GM19328 (cell line): ENCODE data around the gene LARP4B.

ENCODE experiments used
- ATAC-seq: cut with Tn5 transposase; IDR thresholded peaks from one replicate; pipeline ENCODE4 v1.9.1; 2021; ENCODE audit warnings: mild to moderate bottlenecking, moderate library complexity; ENCODE audit not compliant: unreplicated experiment

LARP4B gene

DNA sequence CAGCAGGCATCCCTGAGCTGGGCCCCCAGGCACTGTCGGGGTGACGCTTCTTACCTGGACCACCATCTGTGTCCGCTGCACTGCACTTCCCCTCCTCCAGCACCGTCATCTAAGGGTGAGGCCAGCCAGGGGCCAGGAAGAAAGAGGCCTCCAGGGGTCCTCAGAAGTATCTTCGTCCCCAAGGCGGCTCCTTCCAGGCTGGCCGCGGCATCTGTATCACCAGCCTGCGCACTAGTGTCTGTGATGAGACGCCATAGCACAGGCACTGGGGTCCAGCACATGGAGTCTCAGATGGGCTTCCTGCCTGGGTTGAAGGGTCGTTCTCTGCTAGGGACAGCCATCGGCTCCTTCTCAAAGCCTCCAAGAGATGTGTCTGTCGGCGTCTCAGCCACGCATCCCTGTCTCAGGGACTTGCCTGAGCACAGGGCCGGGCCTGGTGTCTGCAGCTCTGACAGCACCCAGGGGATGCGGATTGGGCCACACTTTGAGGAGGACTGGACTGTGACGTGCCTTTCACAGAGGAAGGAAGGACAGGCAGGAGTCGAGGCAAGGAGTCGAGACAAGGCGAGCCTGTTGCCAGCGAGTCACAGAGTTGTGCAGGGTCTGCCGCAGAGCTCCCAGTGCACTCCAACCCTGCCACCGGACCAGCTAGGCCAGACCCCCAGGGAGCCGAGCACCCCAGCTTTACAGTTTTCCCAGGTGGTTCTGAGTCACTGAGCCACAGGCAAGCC, 140.5 kb downstream of the LARP4B start:
- ATAC-seq, result no peak

DNA sequence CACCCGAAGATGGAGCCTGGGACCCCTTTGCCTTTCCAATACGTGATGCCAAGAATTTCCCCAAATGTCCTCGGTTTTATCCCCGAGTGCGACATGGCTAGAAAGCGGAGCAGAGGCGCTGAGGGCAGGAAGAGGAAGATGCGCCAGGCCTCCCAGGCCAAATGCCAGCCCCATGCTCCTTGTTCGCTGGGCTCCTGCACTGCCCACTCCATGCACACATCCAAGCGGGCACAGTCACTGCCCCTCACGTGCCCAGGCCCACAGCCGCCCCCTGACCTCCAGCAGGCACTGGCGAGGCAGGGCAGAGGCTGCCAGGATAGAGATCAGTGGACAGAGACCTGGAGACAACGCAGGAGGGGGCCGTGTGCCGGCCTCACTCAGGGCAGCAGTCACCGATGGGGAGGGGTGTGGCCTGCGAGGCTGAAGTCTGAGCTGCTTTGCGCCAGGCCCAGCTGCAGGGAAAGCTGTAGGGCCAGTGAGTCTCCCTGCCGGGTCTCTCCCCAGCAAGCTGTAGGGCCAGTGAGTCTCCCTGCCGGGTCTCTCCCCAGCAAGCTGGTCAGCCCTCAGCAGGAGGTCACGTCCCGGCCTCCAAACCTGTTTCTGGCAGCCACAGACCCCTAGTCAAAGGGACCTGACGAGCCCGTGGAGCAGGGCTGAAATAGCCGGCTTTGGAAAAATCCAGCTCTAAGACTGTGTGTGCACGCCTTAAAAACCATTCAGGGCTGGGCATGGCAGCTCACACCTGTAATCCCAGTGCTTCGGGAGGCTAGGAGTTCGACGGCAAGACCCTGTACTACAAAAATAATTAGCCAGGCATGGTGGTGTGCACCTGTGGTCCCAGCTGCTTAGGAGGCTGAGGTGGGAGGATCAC, 141.4 kb downstream of the LARP4B start:
- ATAC-seq, result no peak

DNA sequence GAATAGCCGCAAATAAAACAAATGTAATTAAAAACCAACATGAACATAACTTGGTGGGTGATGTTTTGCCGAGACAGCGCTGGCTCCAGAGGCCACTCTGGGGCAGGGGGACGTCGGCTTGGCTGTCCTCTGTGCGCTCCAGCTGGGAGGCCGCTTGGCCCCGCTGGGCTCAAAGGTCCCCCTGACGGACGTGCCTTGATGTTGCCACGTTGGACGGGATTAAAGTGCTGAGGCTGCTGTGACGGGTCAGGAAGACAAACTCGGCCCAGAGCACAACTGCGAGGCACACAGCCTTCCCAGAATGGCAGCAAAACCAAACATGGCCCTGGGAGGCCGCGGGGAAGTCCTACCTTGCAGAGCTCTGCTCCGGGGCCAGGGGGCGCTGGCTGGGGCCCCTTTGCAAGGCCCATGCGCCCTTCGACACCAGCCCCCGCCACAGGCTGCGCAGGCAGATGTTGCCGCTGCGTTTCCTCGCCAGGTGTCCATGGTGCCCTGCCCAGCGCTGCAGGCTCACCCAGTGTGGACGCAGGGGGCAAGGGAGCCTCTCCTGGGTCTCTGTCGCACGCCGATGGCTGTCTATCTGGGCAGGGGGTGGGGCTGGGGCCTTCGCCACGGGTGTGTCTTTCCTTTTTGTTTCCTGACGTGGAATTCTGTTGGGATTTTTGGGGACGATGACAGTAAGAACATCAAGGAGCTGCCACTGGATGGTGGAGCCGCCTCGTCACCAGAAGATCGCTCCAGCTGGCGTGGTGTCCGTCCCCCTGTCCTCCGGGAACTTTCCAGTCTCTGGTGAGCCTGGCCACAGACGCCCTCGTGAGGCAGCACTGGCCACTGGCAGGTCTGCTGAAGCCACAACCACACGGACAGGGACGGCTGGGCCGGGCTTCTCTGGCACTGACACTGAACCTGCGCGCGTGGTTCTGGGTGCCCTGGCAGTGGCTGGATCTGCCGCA, 142.4 kb downstream of the LARP4B start:
- no peak for ATAC-seq

DNA sequence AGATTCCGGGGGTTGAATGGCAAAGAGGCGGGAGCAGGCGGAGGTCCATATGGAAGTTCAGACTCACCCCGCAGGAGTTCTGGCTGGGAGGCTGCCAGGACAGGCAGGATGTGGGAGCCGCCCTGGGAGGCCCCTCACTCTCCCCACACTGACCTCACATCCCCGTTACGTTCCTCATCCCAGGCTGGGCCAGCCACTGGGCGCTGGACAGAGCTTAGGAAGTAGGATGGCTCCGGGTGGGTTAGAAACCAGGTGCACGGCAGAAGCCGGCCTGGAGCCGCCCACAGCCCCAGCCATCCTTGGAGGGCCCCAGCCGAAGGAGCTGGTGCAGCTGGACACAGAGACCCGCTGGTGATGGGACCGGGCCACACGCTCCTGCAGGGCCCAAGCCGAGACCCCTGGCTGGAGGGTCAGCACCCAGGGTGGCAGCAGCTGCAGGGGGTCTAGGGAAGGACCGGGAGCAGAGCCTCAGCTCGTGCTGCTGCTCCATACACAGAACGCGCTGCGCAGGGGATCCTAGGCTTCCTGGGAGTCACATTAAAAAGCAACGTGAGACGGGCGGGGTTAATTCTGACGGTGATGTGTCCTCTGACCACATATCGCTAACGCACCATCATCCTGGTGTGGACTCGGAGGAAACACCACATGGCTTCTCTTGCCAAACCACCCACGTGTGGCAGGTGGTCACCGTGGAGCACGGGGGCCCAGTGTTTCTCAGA, 143.4 kb downstream of the LARP4B start:
- no peak for ATAC-seq

DNA sequence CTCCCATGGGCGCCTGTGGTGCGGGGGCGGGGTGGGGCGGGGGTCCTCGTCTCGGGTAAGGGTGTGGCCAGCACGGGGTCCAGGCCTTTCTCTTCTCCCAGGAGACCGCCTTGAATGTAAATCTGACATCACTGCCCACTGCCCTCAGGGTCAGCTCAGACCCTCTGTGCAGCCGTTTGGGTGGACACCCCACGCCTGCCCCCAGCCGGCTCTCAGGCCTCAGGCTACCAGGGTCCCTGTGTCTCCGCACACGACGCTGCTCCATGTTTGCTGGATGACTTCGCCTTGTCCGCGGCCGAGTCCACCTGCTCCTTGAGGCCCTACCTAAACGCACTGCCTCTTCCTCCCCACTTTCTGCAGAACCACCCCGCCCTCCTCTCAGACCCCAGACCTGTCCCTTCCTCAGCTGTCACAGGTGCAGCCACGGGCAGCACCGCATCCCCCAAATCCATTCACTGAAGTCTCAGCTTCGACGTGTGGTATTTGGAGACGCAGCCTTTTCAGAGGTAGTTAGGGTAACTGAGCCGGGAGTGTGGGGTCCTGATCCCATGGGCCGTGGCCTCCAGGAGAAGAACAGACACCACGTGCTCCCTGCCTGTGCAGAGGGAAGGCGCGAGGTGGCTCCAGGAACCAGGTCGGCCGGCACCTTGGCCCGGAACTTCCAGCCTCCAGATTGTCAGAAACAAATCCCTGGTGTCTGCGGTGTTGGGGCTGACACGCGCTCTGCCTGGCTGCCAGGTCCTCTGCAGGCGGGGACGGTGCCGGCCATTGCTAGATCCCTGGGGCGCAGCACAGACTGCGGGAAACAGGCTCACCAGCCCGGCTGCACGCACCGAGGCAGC, 144.7 kb downstream of the LARP4B start:
- ATAC-seq, result no peak

DNA sequence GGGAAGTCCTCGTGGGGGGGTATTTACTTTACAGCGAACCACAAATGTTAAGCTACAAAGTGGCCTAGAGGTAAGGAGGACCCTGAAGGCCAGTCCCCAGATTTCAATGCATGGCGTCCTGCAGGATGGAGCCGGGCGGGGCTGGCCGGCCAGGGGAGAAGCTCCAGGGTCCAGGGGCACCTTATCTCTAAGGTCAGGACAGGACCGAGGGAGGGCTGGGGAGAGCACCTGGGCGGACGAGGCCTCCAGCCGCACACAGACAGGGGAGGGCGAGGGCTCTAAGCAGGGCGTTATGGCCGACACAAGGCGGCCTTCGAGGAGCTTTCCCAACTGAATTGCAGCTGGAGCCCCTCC, 145.7 kb downstream of the LARP4B start:
- no peak for ATAC-seq

DNA sequence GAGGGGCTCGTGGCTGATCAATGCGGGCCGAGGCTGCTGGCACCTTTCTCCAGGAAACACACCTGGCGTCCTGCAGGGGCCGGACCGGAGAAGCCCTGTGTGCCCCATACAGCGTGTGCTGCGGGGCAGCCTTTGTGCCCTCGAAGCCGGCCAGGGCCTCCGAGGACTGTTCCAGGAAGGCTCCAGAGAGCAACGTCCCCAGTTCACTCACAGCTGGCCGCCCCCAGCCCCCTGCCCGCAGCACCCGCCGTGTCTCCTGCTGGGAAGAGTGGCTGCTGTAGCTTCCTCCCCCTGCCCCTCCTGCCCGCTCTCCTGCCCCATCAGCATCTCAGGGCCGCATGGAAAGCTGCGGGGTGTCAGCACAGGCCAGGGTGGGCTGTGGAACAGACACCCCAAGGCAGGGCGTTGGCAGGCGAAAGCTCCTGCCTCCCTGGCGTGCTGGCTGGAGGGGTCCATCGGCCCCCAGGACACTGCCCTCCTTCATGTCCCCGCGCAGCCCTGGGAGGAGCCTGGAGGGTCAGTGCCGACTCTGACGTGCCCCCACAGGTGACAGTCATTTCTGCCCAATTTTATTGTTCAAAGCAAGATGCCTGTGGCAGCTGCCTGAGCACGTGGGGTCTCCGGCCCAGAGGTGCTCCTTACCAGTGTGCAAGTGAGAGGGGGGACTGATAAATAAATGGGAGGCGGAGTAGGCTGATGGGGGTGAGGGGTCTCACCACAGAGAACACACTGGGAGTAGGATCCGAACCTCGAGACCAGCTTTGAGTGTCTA, 146.2 kb downstream of the LARP4B start:
- no peak for ATAC-seq

DNA sequence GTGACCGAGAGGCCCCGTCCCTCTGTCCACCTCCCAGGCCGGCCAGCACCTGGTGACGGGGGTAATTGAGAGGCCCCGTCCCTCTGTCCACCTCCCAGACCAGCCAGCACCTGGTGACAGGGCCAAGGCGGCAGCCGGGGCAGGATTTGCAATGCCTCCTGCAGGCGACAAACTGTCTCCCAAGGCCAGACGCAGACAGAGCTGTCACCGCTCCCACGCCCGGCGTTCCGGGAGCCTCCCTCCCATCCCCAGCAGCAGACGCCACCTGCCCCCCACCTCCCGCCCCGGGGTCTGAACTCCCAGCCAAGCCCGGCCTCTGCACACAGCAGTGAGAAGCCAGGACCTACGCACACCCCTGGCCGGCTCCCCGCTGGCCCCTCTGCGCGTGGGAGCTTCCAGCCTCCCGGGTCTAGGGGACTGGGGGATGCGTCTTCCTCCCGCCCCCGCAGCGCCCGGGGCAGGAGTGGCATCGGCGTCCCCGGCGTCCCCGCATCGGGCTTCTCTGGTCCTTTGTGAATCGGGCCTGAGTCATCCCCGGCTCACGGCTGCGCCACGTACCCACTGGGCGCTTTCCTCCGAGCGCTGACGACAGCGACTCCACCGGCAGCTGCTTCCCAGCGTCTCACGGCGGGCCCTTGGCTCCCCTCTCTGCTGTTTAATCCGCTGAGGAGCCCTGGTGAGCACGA, 147.0 kb downstream of the LARP4B start:
- no peak for ATAC-seq

DNA sequence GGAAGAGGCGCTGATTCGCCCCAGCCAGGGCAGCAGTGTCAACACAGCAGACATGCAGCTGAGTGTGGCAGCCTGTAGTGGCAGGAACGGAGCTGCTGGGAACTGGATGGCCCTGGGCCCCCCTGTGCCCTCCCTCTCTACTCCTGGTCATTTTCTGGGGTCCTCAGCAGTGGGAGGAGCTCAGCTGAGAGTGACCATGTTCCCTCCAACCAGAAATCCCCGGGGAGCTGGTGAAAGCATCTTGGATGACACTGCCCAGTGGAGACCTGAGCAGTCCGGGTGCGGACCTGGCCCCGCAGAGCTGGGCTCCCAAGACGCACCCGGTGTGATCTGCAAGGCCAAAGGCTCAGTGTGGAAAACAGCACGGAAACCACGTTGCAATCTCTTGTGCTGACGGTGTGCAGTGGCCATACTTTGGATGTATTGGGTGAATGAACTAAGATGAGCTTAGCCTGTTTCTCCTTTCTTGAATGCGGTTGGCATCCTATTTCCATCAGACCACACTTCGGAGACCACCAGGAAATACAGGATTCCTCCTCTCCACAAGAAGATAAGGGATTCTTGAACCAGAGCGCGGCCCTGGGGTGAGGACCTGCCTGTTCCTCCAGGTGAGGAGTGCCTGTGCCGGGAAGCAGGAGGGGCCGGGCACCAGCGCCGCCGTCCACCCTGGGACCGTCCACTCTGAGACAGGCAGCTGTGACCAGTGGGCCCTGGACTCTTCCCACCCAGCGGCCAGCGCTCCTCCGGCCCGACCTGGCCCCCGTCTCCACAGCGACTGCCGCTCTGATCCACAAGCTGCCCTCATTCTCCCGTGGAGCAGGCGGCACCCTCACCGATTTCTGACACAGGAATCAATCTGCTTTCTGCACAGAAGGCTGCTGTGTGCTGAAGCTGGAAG, 148.5 kb downstream of the LARP4B start:
- ATAC-seq, result no peak

DNA sequence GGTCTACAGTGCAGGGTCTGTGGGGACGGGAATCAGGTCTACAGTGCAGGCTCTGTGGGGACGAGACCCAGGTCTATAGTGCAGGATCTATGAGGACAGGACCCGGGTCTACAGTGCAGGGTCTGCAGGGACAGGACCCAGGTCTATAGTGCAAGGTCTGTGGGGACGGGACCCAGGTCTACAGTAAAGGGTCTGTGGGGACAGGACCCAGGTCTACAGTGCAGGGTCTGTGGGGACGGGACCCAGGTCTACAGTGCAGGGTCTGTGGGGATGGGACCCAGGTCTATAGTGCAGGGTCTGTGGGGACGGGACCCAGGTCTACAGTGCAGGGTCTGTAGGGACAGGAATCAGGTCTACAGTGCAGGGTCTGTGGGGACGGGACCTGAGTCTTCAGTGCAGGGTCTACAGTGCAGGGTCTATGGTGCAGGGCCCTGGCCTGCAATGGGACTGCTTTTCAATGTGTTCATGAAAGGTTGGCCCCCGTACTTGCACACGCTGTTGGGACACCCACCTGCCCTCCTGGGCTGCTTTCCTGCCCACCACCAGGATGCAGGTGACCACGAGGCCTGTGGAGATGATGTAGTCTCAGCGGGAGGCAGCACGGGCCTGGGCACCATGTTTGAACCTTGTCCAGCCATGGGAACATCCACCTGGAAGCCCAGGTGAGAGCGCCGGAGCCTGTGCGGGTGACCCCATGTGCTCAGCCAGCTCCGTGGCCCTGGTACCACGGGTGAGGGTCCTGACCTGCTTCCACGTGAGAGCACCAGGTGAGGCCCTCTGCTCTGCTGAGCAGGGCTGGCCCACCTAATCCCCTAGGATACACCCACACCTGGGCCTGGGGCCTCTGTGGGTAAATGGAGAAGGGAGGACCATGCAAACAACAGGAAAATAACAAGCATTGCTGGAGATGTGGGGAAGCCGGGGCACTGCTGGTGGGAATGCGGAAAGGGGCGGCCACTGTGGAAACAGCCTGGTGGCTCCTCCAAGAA, 150.7 kb downstream of the LARP4B start:
- no peak for ATAC-seq

DNA sequence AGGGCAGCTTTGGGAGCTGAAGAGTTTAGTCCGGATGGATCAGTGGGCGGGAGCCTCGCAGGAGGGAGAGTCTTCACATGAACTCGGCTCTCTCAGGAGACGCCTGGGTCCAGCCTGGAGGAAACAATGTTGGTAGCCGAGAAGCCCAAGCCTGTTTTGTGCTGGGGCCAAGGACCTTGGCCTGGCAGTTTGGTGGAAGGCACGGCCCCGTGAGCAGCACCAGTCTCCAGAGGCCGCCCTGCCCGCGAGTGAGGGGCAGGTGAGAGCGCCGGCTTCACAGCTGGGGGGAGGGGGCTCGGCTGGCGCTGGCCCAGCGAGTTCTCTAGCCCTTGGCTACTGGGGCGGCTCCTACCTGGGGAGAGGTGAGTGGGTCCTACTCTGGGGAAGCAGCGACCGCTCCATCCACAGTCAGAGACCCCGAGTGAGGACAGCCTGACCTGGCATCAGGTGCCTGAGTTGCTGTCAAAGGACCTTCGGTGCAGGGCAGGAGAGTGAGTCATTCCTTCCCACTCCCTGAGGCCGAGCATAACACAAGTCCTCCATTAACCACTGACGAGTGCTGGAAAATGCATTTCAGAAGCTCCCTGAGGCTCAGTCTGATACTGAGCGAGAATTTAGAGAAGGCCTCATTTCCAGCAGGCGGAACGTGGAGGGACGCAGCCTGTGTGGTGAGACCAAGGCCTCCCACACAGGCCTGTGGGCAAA, 152.7 kb downstream of the LARP4B start:
- no peak for ATAC-seq

DNA sequence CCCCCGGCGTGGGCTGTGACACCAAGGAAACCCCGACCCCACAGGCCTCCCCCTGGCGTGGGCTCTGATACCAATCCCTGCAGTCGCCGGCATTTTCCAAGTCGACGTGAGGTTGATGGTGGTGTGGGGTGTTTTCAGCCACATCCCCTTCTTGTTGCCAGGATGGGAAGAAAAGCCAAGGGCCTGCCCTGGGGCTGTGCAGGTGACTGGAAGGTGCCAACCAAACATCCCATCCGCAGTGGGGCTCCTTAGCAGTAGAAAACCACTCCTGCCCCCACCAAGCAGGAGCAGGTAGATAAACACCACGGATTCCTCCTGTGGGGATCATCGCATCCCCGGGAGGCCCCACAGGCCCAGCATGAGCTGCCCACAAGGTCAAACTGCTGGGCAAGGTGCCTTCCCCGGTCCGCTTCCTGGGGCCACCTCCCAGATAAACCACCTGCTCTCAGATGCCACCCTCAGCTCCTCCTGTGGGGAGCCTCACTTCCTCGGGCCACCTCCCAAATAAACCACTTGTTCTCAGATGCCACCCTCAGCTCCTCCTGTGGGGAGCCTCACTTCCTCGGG, 153.5 kb downstream of the LARP4B start:
- no peak for ATAC-seq

DNA sequence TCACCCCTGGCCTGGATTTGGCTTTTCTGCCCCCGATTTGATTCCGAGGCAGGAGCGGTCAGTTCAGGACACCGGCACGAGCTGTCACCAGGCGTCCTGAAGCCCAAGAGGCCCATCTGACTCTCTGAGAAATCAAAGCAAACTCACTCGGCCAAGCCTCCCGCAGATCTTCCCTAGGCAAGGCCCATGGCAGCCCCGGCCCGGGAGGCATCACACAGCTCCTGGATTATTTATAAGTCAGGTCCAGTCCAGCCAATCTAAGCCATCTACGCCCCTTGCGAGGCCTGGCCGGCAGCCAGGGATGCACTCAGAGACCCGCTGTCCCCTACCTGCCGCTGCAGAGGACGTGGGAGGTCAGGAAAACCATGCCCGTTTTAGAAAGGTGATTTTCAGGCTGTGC, 154.7 kb downstream of the LARP4B start:
- ATAC-seq, result no peak

DNA sequence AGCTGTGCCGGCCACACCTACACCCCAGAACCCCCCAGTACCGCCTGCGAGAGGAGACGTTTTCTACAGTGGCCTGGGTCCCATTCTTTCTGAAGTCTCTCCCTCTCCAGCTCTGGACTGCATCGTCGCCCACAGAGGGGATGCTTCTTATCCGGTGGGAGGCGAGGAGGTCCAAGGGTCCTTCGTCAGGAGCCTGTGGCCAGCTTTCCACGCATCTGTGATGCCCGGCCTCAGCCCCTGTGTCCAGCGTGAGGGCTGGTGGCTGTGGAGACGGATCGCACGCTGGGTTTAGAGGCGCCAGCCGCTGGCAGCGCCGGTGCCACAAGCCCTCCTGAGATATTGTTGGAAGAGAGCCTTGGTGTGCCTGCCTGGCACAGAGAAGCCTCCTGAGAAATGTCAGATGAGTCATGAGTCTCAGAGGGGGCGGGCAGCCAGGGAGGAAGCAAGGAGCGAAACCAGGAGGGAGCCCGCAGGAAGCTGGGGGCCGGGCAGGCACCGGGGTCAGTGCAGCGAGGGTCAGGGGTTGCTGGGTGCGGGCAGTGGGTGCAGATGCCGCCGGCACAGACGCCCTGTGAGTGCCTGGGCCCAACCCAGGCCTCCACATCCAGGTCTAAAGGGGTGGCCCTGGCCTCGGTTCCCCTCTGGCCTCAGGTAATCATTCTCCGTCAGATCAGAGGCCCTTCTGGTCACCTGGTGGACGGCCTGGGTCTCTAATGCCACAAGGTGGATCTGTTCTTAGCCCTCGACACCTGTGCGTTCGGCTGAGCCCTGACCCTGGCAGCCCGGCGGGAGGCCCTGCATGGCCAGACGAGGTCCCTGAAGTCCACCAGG, 156.0 kb downstream of the LARP4B start:
- no peak for ATAC-seq
